Keratinocyte (primary cell): ENCODE results near the gene STAT3. TPM values are rescaled to one million over a fixed set of nuclear protein-coding genes. Genes with fewer than 3 reads are reported as not detected.

Experiments used
- DNase-seq: peaks from one replicate; pipeline ENCODE4 v3.0.0-alpha.2; 2011; ENCODE audit warnings: low read depth, missing footprints, low spot score
- FAIRE-seq: peaks from 2 replicates; lab custom pipeline; 2011; peaks lifted over from hg19 to GRCh38; lab: Jason Lieb, UNC
- H2AFZ ChIP-seq: 2 replicates; pipeline ENCODE4 v1.6.0; 2012; ENCODE audit warnings: low read length, control low read depth, inconsistent platforms; ENCODE audit not compliant: control insufficient read depth
- H3K27ac ChIP-seq: 2 replicates; pipeline ENCODE4 v1.5.1; 2011; ENCODE audit warnings: low read length; ENCODE audit not compliant: control insufficient read depth, insufficient read depth
- H3K27me3 ChIP-seq: 3 replicates; pipeline ENCODE4 v1.6.0; 2011; ENCODE audit warnings: low read length; ENCODE audit not compliant: control insufficient read depth, insufficient read depth; ENCODE audit errors: extremely low read depth
- H3K36me3 ChIP-seq, 2 experiments: 2 replicates in 1 of 2; 3 replicates in 1 of 2; pipeline ENCODE4 v1.5.1; 2011; ENCODE audit warnings: low read length in 2 of 2, mild to moderate bottlenecking in 1 of 2; ENCODE audit not compliant: control insufficient read depth in 2 of 2, insufficient read depth in 2 of 2; ENCODE audit errors: extremely low read depth in 1 of 2
- H3K4me1 ChIP-seq: 3 replicates; pipeline ENCODE4 v1.5.1; 2011; ENCODE audit warnings: low read length; ENCODE audit not compliant: control insufficient read depth, insufficient read depth; ENCODE audit errors: extremely low read depth
- H3K4me2 ChIP-seq: 3 replicates; pipeline ENCODE4 v1.6.0; 2011; ENCODE audit warnings: low read depth, low read length; ENCODE audit not compliant: control insufficient read depth, insufficient read depth; ENCODE audit errors: extremely low read depth
- H3K4me3 ChIP-seq, 3 experiments: fragments of 200-600 bp in 1 of 3; sonication (generic) in 1 of 3; 2 replicates in 2 of 3; 3 replicates in 1 of 3; pipeline ENCODE4 v1.5.1; 2011 to 2016; ENCODE audit warnings: low read length in 3 of 3, mild to moderate bottlenecking in 3 of 3, control low read depth in 2 of 3, inconsistent platforms in 1 of 3, low read depth in 1 of 3, mixed read lengths in 1 of 3, mixed run types in 1 of 3, moderate library complexity in 1 of 3; ENCODE audit not compliant: control insufficient read depth in 2 of 3, insufficient read depth in 2 of 3; ENCODE audit errors: extremely low read depth in 1 of 3
- H3K79me2 ChIP-seq: 2 replicates; pipeline ENCODE4 v1.6.0; 2012; ENCODE audit warnings: low read length; ENCODE audit not compliant: control insufficient read depth, insufficient read depth
- H3K9ac ChIP-seq: 3 replicates; pipeline ENCODE4 v1.6.0; 2011; ENCODE audit warnings: low read length; ENCODE audit not compliant: control insufficient read depth, insufficient read depth; ENCODE audit errors: extremely low read depth
- H3K9me1 ChIP-seq: 3 replicates; pipeline ENCODE4 v1.6.0; 2011; ENCODE audit warnings: low read length; ENCODE audit not compliant: control insufficient read depth, insufficient read depth; ENCODE audit errors: extremely low read depth
- H3K9me3 ChIP-seq: 2 replicates; pipeline ENCODE4 v1.5.1; 2012; ENCODE audit warnings: low read depth, low read length; ENCODE audit not compliant: control insufficient read depth
- H4K20me1 ChIP-seq: 3 replicates; pipeline ENCODE4 v1.6.0; 2011; ENCODE audit warnings: low read length; ENCODE audit not compliant: control insufficient read depth, insufficient read depth; ENCODE audit errors: extremely low read depth
- EZH2 ChIP-seq: IDR thresholded peaks from one replicate; pipeline ENCODE4 v1.6.1; 2012; ENCODE audit warnings: inconsistent platforms, mild to moderate bottlenecking, low read length, moderate library complexity
- dilution Hi-C: fragments of 300-500 bp; cut with MboI; formaldehyde crosslinking; loops from one replicate; pipeline ENCODE4 v1.7.0; 2020; ENCODE audit warnings: low sequenced_read_pairs; ENCODE audit not compliant: extremely low pct_ligation_motif_present
- polyA plus RNA-seq, 5 experiments: library from polyadenylated mRNA; depleted of rRNA in 3 of 5; stranded (reverse) in 3 of 5; stranded (forward) in 1 of 5; unstranded in 1 of 5; fragments of >200 nt; gene quantifications; 1 replicate in 1 of 5; 2 replicates in 3 of 5; 3 replicates in 1 of 5; pipeline versions ENCODE4 v1.2.1 to v1.2.3, GENCODE V29; 2011 to 2012; ENCODE audit warnings: missing spikeins in 2 of 5, low read depth in 1 of 5, low replicate concordance in 1 of 5
- TF ChIP-seq, protein P1 (sequence below), 3 experiments: IDR thresholded peaks in 1 of 3; conservative IDR thresholded peaks in 1 of 3; optimal IDR thresholded peaks in 1 of 3; 2 replicates in 2 of 3; 3 replicates in 1 of 3; pipeline versions ENCODE3 to v1.5.1; 2011; ENCODE audit warnings: low read length in 3 of 3, mild to moderate bottlenecking in 3 of 3, moderate library complexity in 2 of 3, control low read depth in 1 of 3, inconsistent platforms in 1 of 3; ENCODE audit not compliant: insufficient read depth in 2 of 3; ENCODE audit errors: extremely low read depth in 1 of 3

Gene STAT3
- polyA plus RNA-seq, 1 donor (not counting 4 experiments of a cell fraction or from before 2014, with no cell fraction given), result 37.4 TPM

DNA sequence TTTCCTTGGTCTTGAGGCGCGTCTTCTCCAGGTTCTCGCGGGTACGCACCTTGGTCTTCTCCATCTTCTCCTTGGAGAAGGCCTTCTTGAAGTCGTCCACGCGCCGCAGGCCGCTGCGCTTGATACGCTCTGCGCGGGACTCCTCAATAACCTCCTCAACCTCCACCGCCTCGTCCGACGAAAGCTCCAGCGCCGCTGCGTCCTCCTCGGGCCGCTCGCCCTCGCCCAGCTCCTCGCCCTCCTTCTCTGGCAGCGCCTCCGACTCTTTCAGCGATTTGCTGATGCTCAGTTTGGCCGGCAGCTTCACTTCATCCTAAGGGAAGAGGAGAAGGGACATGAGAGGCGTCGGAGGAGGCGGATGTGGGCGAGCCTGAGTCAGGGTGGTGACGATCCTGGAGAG is 16.8 kb upstream of the STAT3 start:
- no peak overlapping the region for H3K4me2 ChIP-seq
- no peak overlapping the region for H2AFZ ChIP-seq
- H3K27me3 ChIP-seq, result no peaks in the 10 kb centered on the region
- H4K20me1 ChIP-seq, result peaks cover 51% of the 10 kb centered on the region
- no peak for DNase-seq
- no peak overlapping the region for H3K27ac ChIP-seq
- FAIRE-seq, result no peak
- H3K9me3 ChIP-seq, result no peaks in the 10 kb centered on the region
- H3K9me1 ChIP-seq, result peaks cover 3% of the 10 kb centered on the region
- peaks cover 20 to 42% of the 10 kb centered on the region in 2 experiments for H3K36me3 ChIP-seq
- peaks cover 67% of the 10 kb centered on the region for H3K79me2 ChIP-seq
- no peak overlapping the region for H3K4me3 ChIP-seq
- no peak overlapping the region for H3K9ac ChIP-seq
- TF ChIP-seq EZH2, result no peak
- TF ChIP-seq, protein P1, sequence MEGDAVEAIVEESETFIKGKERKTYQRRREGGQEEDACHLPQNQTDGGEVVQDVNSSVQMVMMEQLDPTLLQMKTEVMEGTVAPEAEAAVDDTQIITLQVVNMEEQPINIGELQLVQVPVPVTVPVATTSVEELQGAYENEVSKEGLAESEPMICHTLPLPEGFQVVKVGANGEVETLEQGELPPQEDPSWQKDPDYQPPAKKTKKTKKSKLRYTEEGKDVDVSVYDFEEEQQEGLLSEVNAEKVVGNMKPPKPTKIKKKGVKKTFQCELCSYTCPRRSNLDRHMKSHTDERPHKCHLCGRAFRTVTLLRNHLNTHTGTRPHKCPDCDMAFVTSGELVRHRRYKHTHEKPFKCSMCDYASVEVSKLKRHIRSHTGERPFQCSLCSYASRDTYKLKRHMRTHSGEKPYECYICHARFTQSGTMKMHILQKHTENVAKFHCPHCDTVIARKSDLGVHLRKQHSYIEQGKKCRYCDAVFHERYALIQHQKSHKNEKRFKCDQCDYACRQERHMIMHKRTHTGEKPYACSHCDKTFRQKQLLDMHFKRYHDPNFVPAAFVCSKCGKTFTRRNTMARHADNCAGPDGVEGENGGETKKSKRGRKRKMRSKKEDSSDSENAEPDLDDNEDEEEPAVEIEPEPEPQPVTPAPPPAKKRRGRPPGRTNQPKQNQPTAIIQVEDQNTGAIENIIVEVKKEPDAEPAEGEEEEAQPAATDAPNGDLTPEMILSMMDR (optimal IDR thresholded peaks at IDR 0.05 in 1 of 3, IDR thresholded peaks at IDR 0.05 in 1 of 3, conservative IDR thresholded peaks at IDR 0.05 in 1 of 3; ENCODE audit: extremely low read depth in 1 of 3, insufficient read depth in 2 of 3, low read length in 3 of 3), result no peak
- dilution Hi-C loops, result no loop called here
- H3K4me1 ChIP-seq, result peaks cover 39% of the 10 kb centered on the region

DNA sequence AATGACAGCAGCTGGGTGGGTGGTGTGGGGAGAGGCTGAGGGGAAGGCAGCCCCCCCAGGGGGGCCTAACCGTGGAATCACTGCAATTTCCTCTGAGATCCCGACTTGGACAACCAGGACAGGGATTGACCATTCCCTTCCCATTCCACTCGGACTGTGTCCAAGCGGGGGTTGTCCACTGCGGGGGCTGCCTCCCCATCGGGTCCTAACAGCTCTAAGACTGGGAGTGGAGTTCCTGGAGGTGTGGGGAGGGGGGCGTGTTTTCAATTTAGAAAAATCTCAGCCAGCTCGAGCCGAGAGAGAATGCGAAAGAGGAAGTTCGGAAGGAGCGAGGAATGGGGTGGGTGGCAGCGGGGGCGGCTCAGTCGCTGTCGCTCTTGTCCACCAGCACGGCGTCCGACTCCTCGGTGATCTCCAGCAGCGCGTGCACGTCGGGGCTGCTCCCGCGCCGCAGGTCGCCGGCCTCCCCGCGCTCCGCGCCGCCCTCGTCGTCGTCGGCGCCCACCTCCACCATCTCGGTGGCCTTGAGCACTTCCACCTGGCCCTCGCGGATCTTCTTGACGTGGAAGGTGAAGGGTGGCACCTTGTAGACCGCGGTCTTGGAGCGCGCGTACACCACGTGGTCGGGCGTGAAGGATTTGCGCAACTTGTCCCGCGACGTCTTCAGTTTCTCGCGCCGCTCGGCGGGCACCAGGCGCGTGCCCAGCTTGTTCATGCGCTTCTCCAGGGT is 16.2 kb upstream of the STAT3 start:
- Histone ChIP-seq H4K20me1 (peaks cover 45% of the 10 kb centered on the region), H3K4me1 (peaks cover 33% of the 10 kb centered on the region), H3K27me3 (no peaks in the 10 kb centered on the region), H3K79me2 (peaks cover 66% of the 10 kb centered on the region), H3K36me3 (peaks cover 20 to 42% of the 10 kb centered on the region in 2 experiments), H2AFZ (no peak overlapping the region), H3K27ac (no peak overlapping the region), H3K4me3 (no peak overlapping the region), H3K9ac (no peak overlapping the region), H3K9me1 (peaks cover 3% of the 10 kb centered on the region), H3K9me3 (no peaks in the 10 kb centered on the region), H3K4me2 (no peak overlapping the region)
- DNase-seq (no peak), FAIRE-seq (no peak)
- TF ChIP-seq, protein P1 (optimal IDR thresholded peaks at IDR 0.05 in 1 of 3, IDR thresholded peaks at IDR 0.05 in 1 of 3, conservative IDR thresholded peaks at IDR 0.05 in 1 of 3; ENCODE audit: extremely low read depth in 1 of 3, insufficient read depth in 2 of 3, low read length in 3 of 3), result no peak
- TF ChIP-seq EZH2, result no peak
- dilution Hi-C loops, result no loop called here
